ENCODE results near the gene MPPED1. TPM values are rescaled to one million over a fixed set of nuclear protein-coding genes. Genes with fewer than 3 reads are reported as not detected.

MPPED1 gene
- total RNA-seq, 1 experiment from 2014 or later: not detected

DNA sequence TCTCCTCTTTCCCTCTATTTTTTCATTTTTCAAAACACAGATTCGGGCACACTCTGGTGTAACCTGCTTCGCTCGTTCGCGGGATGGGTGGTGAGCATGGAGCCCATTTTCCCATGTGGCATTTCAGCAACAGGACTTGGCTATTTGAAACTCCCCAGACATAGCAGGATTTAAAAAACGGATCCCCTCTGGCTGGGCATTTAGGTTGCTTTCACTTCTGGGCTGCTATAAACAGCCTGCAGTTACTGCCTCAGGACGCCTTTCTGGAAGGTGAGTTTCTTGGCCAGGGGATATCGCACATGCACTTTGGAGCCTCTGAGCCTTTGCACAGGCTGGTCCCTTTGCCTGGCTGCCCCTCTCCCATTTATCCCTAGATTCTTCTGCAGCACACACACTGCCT lies 2.8 kb upstream of the MPPED1 start:
- ChIA-PET CTCF (no interaction called here), POLR2A (ENCODE audit: unreplicated experiment) (no interaction called here)
- H3K4me1 ChIP-seq (replicated peaks; ENCODE audit: insufficient read depth): no peaks in the 10 kb centered on the region
- no peak overlapping the region for H3K27ac ChIP-seq
- no peaks in the 10 kb centered on the region for H3K79me2 ChIP-seq (ENCODE audit: low read depth)
- no peak overlapping the region for H3K4me3 ChIP-seq
- H3K36me3 ChIP-seq (ENCODE audit: low read depth): no peaks in the 10 kb centered on the region
- H3F3A ChIP-seq (ENCODE audit: insufficient read depth, low read depth): no peaks in the 10 kb centered on the region
- no peak overlapping the region for H2AFZ ChIP-seq
- TF ChIP-seq EZH2 (IDR thresholded peaks at IDR 0.05; ENCODE audit: low read depth): no peak
- TF ChIP-seq, protein P1, sequence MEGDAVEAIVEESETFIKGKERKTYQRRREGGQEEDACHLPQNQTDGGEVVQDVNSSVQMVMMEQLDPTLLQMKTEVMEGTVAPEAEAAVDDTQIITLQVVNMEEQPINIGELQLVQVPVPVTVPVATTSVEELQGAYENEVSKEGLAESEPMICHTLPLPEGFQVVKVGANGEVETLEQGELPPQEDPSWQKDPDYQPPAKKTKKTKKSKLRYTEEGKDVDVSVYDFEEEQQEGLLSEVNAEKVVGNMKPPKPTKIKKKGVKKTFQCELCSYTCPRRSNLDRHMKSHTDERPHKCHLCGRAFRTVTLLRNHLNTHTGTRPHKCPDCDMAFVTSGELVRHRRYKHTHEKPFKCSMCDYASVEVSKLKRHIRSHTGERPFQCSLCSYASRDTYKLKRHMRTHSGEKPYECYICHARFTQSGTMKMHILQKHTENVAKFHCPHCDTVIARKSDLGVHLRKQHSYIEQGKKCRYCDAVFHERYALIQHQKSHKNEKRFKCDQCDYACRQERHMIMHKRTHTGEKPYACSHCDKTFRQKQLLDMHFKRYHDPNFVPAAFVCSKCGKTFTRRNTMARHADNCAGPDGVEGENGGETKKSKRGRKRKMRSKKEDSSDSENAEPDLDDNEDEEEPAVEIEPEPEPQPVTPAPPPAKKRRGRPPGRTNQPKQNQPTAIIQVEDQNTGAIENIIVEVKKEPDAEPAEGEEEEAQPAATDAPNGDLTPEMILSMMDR (conservative IDR thresholded peaks at IDR 0.05): no peak
- H3K27me3 ChIP-seq (ENCODE audit: insufficient read depth, low read depth): peaks cover 89% of the 10 kb centered on the region
- H4K20me1 ChIP-seq (ENCODE audit: insufficient read depth): no peaks in the 10 kb centered on the region; the same call in 1 of the 2 replicates
- H3K9me3 ChIP-seq (ENCODE audit: insufficient read depth, low read depth): no peaks in the 10 kb centered on the region
- DNase-seq: no peak
- no peaks in the 10 kb centered on the region for H3K9me2 ChIP-seq (ENCODE audit: insufficient read depth)
- intact Hi-C loops (cut with micrococcal nuclease; ENCODE audit: unreplicated experiment): no loop called here
- BruUV-seq (replicated peaks): no TSS peak
- H3K4me2 ChIP-seq: no peak overlapping the region

- Histone ChIP-seq H3K9me3 (ENCODE audit: insufficient read depth, low read depth) (no peaks in the 10 kb centered on the region), H3F3A (ENCODE audit: insufficient read depth, low read depth) (no peaks in the 10 kb centered on the region), H3K36me3 (ENCODE audit: low read depth) (no peaks in the 10 kb centered on the region), H3K27me3 (ENCODE audit: insufficient read depth, low read depth) (peaks cover 89% of the 10 kb centered on the region), H2AFZ (no peak overlapping the region), H3K4me2 (no peak overlapping the region), H3K9me2 (ENCODE audit: insufficient read depth) (no peaks in the 10 kb centered on the region), H3K4me3 (no peak overlapping the region), H4K20me1 (ENCODE audit: insufficient read depth) (no peaks in the 10 kb centered on the region; the same call in 1 of the 2 replicates), H3K4me1 (replicated peaks; ENCODE audit: insufficient read depth) (no peaks in the 10 kb centered on the region), H3K79me2 (ENCODE audit: low read depth) (no peaks in the 10 kb centered on the region), H3K27ac (no peak overlapping the region)
- POLR2A ChIA-PET (ENCODE audit: unreplicated experiment): no interaction called here
- CTCF ChIA-PET: no interaction called here
- intact Hi-C loops (cut with micrococcal nuclease; ENCODE audit: unreplicated experiment): no loop called here
- no TSS peak for BruUV-seq (replicated peaks)
- no peak for DNase-seq
- no peak for TF ChIP-seq EZH2 (IDR thresholded peaks at IDR 0.05; ENCODE audit: low read depth)
- TF ChIP-seq, protein P1 (conservative IDR thresholded peaks at IDR 0.05): no peak
Measured at GRCh38 chr22:43409800-43410199, 2.0 kb upstream of the MPPED1 start.

DNA sequence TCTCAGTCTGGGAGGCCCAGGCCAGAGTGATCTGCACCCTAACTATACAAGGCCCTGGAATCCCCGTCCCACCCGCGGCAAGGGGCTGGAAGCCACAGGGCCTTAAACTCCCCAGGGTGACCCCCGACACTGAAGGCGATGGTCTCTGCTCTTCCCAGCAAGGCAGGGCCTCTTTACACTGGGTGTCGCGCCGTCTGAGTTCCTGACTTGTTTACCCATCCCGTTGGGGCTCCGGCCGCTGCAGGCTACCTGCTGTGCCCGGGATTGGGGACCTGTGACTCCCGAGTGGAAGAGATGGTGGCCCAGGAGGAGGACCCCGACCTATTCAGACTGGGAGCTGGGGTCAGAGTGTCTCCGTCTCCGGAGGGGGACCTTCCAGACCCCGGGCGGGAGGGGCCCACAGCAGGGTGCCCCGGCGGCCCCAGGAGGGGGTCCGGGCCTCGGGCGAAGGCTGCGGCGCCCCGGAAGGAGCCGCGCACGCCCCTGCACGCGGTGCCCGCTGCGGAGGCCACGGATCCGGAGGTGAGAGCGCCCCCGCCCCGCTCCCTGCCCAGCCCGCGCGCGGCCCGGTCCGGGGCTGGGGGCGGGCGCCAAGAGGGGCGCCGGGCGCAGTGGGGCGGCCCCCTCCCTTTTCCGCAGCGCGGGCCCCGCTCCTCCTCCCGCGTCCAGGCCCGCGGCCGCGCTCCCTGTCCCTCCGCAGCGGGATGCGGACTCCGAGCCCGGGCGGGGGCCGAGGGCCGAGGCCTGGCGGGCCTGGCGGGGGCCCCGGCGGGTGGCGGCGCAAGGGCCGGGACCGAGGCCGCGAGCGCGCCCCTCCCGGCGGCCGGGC lies 560 bp upstream of the MPPED1 start:
- intact Hi-C loops (cut with micrococcal nuclease; ENCODE audit: unreplicated experiment): no loop called here
- no peak overlapping the region for H2AFZ ChIP-seq
- TF ChIP-seq, protein P1 (conservative IDR thresholded peaks at IDR 0.05): no peak
- no peak for TF ChIP-seq EZH2 (IDR thresholded peaks at IDR 0.05; ENCODE audit: low read depth)
- BruUV-seq (replicated peaks): no TSS peak
- peaks cover 89% of the 10 kb centered on the region for H3K27me3 ChIP-seq (ENCODE audit: insufficient read depth, low read depth)
- DNase-seq: no peak
- no peaks in the 10 kb centered on the region for H3K9me2 ChIP-seq (ENCODE audit: insufficient read depth)
- CTCF ChIA-PET: no interaction called here
- no peaks in the 10 kb centered on the region for H3F3A ChIP-seq (ENCODE audit: insufficient read depth, low read depth)
- H3K79me2 ChIP-seq (ENCODE audit: low read depth): no peaks in the 10 kb centered on the region
- no peaks in the 10 kb centered on the region for H3K4me1 ChIP-seq (replicated peaks; ENCODE audit: insufficient read depth)
- no peaks in the 10 kb centered on the region for H3K9me3 ChIP-seq (ENCODE audit: insufficient read depth, low read depth)
- no peak overlapping the region for H3K27ac ChIP-seq
- H4K20me1 ChIP-seq (ENCODE audit: insufficient read depth): no peaks in the 10 kb centered on the region; the same call in 1 of the 2 replicates
- no peaks in the 10 kb centered on the region for H3K36me3 ChIP-seq (ENCODE audit: low read depth)
- H3K4me3 ChIP-seq: no peak overlapping the region
- no peak overlapping the region for H3K4me2 ChIP-seq
- POLR2A ChIA-PET (ENCODE audit: unreplicated experiment): no interaction called here
